Suppressor macrophage treated with lipopolysaccharide for 1 hour (primary cell): ENCODE data around the gene DPYD.

ENCODE experiments used
- DNase-seq, 3 donors: peaks; one replicate each; pipeline ENCODE4 v3.0.0-alpha.2; 2020 to 2022

Gene DPYD

DNA sequence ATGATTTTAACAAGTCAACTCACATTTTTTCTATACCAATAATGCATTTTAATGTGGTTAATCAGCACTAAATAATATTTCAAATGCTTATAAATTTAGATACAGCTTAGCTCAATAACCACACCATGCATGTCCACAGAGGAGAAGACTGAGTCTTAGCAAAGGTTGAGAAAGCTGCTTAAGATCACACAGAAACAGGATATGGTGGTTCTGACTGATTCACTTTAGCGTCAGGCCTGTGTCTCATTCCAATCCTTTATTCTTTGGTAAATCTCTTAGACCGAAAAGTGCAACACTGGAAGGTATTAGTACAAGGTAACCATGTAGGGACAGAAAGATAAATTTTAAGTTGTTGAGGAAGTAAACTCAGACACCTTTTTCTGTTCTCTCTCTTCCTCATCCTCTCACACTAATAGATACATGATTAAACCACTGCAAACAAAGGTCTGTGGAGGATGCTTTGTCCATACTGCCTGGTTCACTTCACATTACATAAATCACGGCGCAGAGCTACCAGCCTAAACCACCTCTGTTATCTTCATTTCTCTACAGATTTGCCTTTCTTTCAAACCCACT, 139.0 kb downstream of the DPYD start:
- DNase-seq = no peak

GRCh38 chr1:97780884-97781283, 139.9 kb downstream of the DPYD start:
- no peak for DNase-seq

- DNase-seq = no peak
These were observed 142.1 kb downstream of the DPYD start for GRCh38 chr1:97778718-97779117.

- DNase-seq = no peak
These were observed 150.5 kb downstream of the DPYD start for GRCh38 chr1:97770376-97770775.

GRCh38 chr1:97767381-97767780, 153.5 kb downstream of the DPYD start:
- DNase-seq = no peak

DNA sequence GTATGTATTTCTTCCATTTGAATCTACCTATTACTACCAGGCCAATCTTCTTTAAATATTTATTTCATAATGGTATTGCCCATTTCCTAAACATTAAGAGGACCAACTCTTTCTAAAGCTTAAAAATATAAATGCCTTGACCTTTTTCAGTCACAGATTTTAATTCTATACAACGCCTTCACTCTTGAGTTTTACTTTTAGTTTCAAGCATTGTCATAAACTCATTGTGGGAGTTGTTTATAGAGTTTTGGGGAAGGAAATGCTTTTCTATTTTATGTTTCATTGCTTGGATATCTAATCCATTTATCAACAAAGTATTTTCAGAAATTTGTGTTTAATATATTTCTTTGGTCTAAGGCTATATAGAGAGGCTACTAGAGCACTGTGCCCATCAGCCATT, 155.8 kb downstream of the DPYD start:
- DNase-seq = peak in 2 of 3 donors; percentile 11 to 26

DNA sequence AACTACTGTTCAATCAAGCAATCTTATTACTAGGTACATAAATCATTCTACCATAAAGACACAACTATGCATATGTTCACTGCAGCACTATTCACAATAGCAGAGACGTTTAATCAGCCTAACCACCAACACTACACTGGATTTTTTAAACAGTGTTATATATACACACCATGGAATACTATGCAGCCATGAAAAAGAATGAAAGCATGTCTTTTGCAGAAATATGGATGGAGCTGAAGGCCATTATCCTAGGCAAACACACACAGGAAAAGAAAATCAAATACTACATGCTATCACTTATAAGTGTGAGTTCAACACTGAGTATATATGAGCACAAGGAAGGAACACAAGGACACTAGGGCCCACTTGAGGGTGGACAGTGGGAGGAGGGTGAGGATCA, 159.2 kb downstream of the DPYD start:
- DNase-seq = no peak

GRCh38 chr1:97759078-97759477, 161.8 kb downstream of the DPYD start:
- no peak for DNase-seq

DNA sequence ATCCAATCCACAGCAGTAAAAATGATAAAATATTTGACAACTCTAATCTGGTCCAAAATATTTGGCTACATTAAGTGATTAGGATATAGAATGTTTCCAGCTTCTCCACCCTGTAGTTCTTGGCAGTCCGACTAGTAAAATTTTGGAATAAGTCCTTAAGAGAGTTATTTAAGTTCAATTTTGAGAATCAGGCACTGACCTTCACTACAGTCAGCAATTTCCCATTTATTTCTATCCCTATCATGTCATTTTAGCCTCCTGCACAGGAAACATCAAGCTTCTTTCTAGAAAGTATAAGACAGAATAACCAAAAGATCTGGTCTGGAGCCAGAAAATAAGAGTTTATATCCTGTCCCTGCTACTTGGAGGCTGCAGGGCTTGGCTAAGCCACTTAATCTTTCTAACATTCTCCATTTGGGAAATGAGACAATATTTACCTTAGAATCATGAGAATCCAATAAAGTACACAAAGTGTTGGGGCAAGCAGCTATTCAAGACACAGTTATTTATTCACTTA, 162.2 kb downstream of the DPYD start:
- DNase-seq = no peak

DNA sequence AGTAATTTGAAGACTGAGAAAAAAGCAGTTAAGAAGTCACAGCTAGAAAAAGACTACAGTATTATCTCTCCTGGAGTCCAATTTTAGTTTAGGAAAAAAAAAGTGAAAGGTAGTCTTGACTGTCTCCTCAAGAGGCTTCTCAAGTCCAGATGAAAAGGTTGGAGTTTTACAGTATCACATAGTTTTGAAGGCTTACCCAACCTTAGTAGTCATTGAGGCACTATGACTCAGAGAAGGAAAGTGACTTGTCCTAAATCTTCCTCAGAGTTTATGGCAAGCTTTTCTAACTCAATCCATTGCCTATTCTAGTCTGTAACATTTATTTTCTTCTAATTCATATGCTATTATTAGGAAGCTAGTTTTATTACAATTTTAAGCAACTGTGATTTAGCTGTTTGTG, 174.9 kb downstream of the DPYD start:
- peak; percentile 33 to 71 (median 67) for DNase-seq

DNA sequence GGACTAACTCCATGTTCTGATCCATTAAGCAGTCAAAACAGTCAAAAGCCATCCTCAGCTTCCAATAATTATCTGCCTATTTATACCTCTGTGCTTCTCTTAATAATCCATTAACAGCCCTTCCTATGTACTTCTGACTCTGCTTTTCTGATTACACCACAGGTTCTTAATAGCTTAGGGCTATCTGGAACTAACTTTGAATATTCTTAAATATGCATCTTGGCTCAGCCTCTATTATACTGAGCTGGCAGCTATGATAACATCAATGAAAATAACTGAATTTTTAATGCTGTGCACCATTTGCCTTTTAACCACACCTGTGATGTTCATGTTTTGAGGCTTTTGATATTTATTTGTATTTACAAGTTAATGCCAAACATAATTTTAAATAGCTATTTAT, 175.9 kb downstream of the DPYD start:
- no peak for DNase-seq

DNA sequence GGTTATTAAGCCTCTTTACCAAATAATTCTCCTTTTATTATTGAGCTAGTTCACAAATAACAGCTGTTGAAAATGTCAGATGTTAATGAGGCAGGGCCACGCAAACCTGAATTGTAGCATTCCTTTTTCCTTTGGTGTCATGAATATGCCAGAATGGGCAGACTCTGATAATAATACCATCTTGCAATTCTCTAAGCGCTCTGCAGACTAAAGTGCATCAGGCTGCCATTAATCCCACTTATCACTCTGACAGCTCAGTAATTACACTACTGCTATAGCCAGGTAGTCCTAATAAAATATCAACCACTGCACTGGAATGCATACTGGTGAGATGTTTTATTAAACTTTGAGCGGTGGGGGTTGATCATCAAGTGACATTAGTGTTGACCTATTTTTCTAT, 177.7 kb downstream of the DPYD start:
- no peak for DNase-seq

- no peak for DNase-seq
These were observed 179.9 kb downstream of the DPYD start for GRCh38 chr1:97740891-97741290.

- no peak for DNase-seq
These were observed 181.2 kb downstream of the DPYD start for GRCh38 chr1:97739596-97740103.

GRCh38 chr1:97738270-97738669, 182.6 kb downstream of the DPYD start:
- DNase-seq = no peak

GRCh38 chr1:97730271-97730670, 190.6 kb downstream of the DPYD start:
- DNase-seq = no peak

DNA sequence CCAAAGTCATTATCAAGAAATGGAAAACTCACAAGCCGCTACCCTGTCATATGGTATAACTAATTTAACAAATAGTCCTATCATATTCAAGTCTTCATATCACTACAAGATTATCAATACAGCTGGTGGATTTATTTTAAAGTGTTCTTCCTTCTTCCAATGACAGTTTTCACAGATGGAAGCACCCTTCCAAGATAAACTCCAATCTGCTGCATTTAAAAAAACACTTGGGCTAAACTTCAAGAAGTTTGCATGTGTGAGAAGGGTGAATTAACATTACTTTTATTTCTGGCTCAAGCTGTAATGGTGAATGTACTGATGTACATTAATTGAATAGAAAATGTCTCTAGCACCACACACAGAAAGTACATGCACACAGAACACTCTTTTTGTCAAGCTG, 192.4 kb downstream of the DPYD start:
- no peak for DNase-seq

GRCh38 chr1:97727029-97727428, 193.8 kb downstream of the DPYD start:
- DNase-seq = no peak

- peak in 2 of 3 donors; percentile 8 to 30 for DNase-seq
These were observed 194.4 kb downstream of the DPYD start for GRCh38 chr1:97726386-97726785.

DNA sequence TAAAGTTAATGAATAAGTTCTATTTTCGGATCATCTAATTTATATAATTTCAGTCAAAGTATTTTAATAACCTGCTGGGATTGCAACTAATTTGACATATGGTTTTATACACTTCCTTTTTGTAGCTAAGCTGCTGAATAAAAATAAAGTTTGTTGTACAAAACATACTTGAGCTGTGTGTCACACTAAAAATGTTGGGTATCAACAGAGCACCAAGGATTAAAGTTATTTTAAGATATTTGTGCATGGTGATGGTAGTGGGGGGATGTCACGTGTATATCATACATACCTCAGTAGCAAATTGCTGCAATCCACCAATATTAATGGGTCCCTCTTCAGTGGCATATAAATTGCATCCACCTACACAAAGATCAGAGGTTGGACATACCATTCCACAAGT, 199.6 kb downstream of the DPYD start:
- no peak for DNase-seq

DNA sequence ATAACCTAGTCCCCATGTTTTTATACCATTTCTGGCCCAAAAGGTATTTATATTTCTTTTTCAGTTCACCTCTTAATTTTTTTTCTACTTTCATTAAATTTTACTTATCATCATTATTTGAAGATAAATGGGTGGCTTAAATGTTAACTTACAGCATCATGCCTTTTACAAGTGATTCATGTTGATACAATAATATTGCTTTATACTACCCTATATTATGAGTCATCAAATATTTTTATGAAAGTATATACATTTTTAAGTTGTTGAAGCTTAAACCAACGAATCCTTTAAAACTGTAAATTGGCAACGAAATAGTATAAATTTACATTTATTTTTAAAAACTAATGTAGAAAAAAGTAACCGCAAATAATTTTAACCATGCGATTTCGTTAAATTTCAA, 207.9 kb downstream of the DPYD start:
- no peak for DNase-seq

DNA sequence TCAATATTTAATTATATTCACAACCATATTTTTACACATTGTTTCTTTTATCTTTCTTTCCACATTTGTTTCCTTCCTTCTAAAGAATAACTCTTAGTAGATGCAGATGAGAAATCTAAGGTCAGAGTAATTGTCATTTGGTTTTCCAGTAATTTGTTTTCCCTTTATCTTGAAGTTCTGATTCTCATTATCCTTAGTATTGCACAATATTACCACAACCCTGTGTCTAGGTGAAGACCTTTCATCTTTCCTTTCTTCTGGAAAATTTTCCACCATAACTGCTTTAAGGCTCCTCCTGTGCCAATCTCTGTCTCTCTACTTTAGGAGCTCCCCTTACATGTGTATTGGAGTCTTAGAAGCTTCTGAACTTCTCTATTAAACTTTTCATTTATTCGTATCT, 209.0 kb downstream of the DPYD start:
- DNase-seq = no peak

- no peak for DNase-seq
These were observed 227.2 kb downstream of the DPYD start for GRCh38 chr1:97693601-97694000.

GRCh38 chr1:97691325-97691724, 229.5 kb downstream of the DPYD start:
- no peak for DNase-seq

- peak in 1 of 3 donors; percentile 8 for DNase-seq
These were observed 235.5 kb downstream of the DPYD start for GRCh38 chr1:97685360-97685759.
